Lower lobe of right lung (tissue), 2 donors: ENCODE results near the gene GNAO1. TPM values are rescaled to one million over a fixed set of nuclear protein-coding genes. Genes with fewer than 3 reads are reported as not detected.

Source experiments
- ATAC-seq, 2 donors: fragments of 200-7000 bp; cut with Tn5 transposase; one replicate each; pipeline ENCODE4 v1.9.1; 2020 to 2022; ENCODE audit warnings: mild to moderate bottlenecking in 2 of 2, moderate library complexity in 2 of 2
- DNase-seq: peaks from one replicate; pipeline ENCODE4 v3.0.0-alpha.2; 2020
- H3K27ac ChIP-seq: fragments of 200-600 bp; one replicate; pipeline ENCODE4 v1.8.0; 2022
- H3K27me3 ChIP-seq: fragments of 200-600 bp; one replicate; pipeline ENCODE4 v1.8.0; 2022; ENCODE audit warnings: low read depth
- H3K36me3 ChIP-seq: fragments of 200-600 bp; one replicate; pipeline ENCODE4 v1.8.0; 2022; ENCODE audit warnings: mild to moderate bottlenecking
- H3K4me1 ChIP-seq: fragments of 200-600 bp; one replicate; pipeline ENCODE4 v1.8.0; 2022
- H3K4me3 ChIP-seq: fragments of 200-600 bp; one replicate; pipeline ENCODE4 v1.8.0; 2022; ENCODE audit warnings: mild to moderate bottlenecking
- H3K9me3 ChIP-seq: fragments of 200-600 bp; one replicate; pipeline ENCODE4 v1.8.0; 2022
- CTCF ChIP-seq: fragments of 200-600 bp; IDR thresholded peaks from one replicate; pipeline ENCODE4 v1.8.0; 2022; ENCODE audit warnings: antibody characterized with exemption, mild to moderate bottlenecking
- intact Hi-C: fragments of 100-400 bp; cut with DNase I; formaldehyde crosslinking; loops from one replicate; pipeline ENCODE4 v1.11.0; 2022
- total RNA-seq: library from RNA; stranded (reverse); fragmentation: NEBNext Ultra II Directional; extraction: Animal tissue kit (Norgen Biotek cat#: 25700); gene quantifications from one replicate; pipeline ENCODE4 v1.2.1, GENCODE V29; 2021
- donor health status: DM: no; HTN: yes; CAD: no; lungs with severe emphysema.

Gene GNAO1
- total RNA-seq, 1 donor from 2014 or later, result 1.8 TPM

GRCh38 chr16:56212144-56212543 is 20.9 kb downstream of the GNAO1 start:
- no peaks in the 10 kb centered on the region for H3K9me3 ChIP-seq
- ATAC-seq (no peak), DNase-seq (no peak)
- TF ChIP-seq CTCF, result no peak
- no peak overlapping the region for H3K4me3 ChIP-seq
- no peaks in the 10 kb centered on the region for H3K36me3 ChIP-seq
- H3K27me3 ChIP-seq, result no peaks in the 10 kb centered on the region
- peaks cover 7% of the 10 kb centered on the region for H3K4me1 ChIP-seq
- intact Hi-C loops, result no loop called here
- H3K27ac ChIP-seq, result no peak overlapping the region

GRCh38 chr16:56221995-56222394 is 30.7 kb downstream of the GNAO1 start:
- no peaks in the 10 kb centered on the region for H3K36me3 ChIP-seq
- no peak for TF ChIP-seq CTCF
- DNase-seq, result no peak
- H3K4me3 ChIP-seq, result no peak overlapping the region
- no peaks in the 10 kb centered on the region for H3K9me3 ChIP-seq
- H3K27ac ChIP-seq, result no peak overlapping the region
- intact Hi-C loops, result no loop called here
- no peaks in the 10 kb centered on the region for H3K4me1 ChIP-seq
- H3K27me3 ChIP-seq, result peaks cover 10% of the 10 kb centered on the region
- no peak for ATAC-seq

GRCh38 chr16:56222474-56222997 is 31.2 kb downstream of the GNAO1 start:
- H3K4me3 ChIP-seq, result no peak overlapping the region
- DNase-seq (no peak), ATAC-seq (no peak)
- no peaks in the 10 kb centered on the region for H3K9me3 ChIP-seq
- no peak for TF ChIP-seq CTCF
- peaks cover 10% of the 10 kb centered on the region for H3K27me3 ChIP-seq
- H3K36me3 ChIP-seq, result no peaks in the 10 kb centered on the region
- H3K4me1 ChIP-seq, result no peaks in the 10 kb centered on the region
- H3K27ac ChIP-seq, result no peak overlapping the region
- intact Hi-C loops, result no loop called here

- peaks cover 4% of the 10 kb centered on the region for H3K27me3 ChIP-seq
- no peak for ATAC-seq
- intact Hi-C loops, result no loop called here
- H3K4me3 ChIP-seq, result no peak overlapping the region
- no peaks in the 10 kb centered on the region for H3K36me3 ChIP-seq
- no peaks in the 10 kb centered on the region for H3K4me1 ChIP-seq
- H3K27ac ChIP-seq, result no peak overlapping the region
- no peak for TF ChIP-seq CTCF
- DNase-seq, result no peak
- H3K9me3 ChIP-seq, result no peaks in the 10 kb centered on the region
Observed at GRCh38 chr16:56225017-56225742, 33.9 kb downstream of the GNAO1 start.

- no peak overlapping the region for H3K27ac ChIP-seq
- peaks cover 4% of the 10 kb centered on the region for H3K27me3 ChIP-seq
- H3K36me3 ChIP-seq, result no peaks in the 10 kb centered on the region
- ATAC-seq (no peak), DNase-seq (no peak)
- H3K4me1 ChIP-seq, result no peaks in the 10 kb centered on the region
- no peak overlapping the region for H3K4me3 ChIP-seq
- intact Hi-C loops, result no loop called here
- no peak for TF ChIP-seq CTCF
- H3K9me3 ChIP-seq, result no peaks in the 10 kb centered on the region
Observed at GRCh38 chr16:56226187-56226586, 34.9 kb downstream of the GNAO1 start.
